ENCODE data around the gene WHRN.

WHRN gene

GRCh38 chr9:114357911-114358328, 147.4 kb downstream of the WHRN start:
- Histone ChIP-seq H3K4me1 (ENCODE audit: control insufficient read depth, insufficient read depth, low read length) (no peaks in the 10 kb centered on the region), H3K4me3 (ENCODE audit: insufficient read depth, low read depth, low read length) (no peak overlapping the region), H3K9me3 (ENCODE audit: control insufficient read depth, low read length) (no peaks in the 10 kb centered on the region), H3K27me3 (ENCODE audit: control insufficient read depth, insufficient read depth, low read length, poor library complexity, severe bottlenecking) (no peaks in the 10 kb centered on the region), H3K36me3 (ENCODE audit: control insufficient read depth, insufficient read depth, low read length) (peaks cover 5% of the 10 kb centered on the region), H3K27ac (ENCODE audit: insufficient read depth, low read depth, low read length, poor library complexity, severe bottlenecking) (no peak overlapping the region)
- 95 to 97% methylated on average over 9 of the region's 9 CpGs for WGBS, 2 experiments

GRCh38 chr9:114357360-114357759, 147.9 kb downstream of the WHRN start:
- no peak overlapping the region for H3K27ac ChIP-seq (ENCODE audit: insufficient read depth, low read depth, low read length, poor library complexity, severe bottlenecking)
- no peaks in the 10 kb centered on the region for H3K9me3 ChIP-seq (ENCODE audit: control insufficient read depth, low read length)
- H3K36me3 ChIP-seq (ENCODE audit: control insufficient read depth, insufficient read depth, low read length) = peaks cover 5% of the 10 kb centered on the region
- no peaks in the 10 kb centered on the region for H3K27me3 ChIP-seq (ENCODE audit: control insufficient read depth, insufficient read depth, low read length, poor library complexity, severe bottlenecking)
- H3K4me1 ChIP-seq (ENCODE audit: control insufficient read depth, insufficient read depth, low read length) = no peaks in the 10 kb centered on the region
- WGBS, 2 experiments = 93 to 94% methylated on average over 6 of the region's 6 CpGs
- H3K4me3 ChIP-seq (ENCODE audit: insufficient read depth, low read depth, low read length) = no peak overlapping the region

GRCh38 chr9:114356792-114357191, 148.5 kb downstream of the WHRN start:
- 93 to 95% methylated on average over 6 of the region's 6 CpGs for WGBS, 2 experiments
- H3K36me3 ChIP-seq (ENCODE audit: control insufficient read depth, insufficient read depth, low read length) = peaks cover 5% of the 10 kb centered on the region

GRCh38 chr9:114355821-114356220, 149.5 kb downstream of the WHRN start:
- Histone ChIP-seq H3K27me3 (ENCODE audit: control insufficient read depth, insufficient read depth, low read length, poor library complexity, severe bottlenecking) (no peaks in the 10 kb centered on the region), H3K4me1 (ENCODE audit: control insufficient read depth, insufficient read depth, low read length) (no peaks in the 10 kb centered on the region), H3K4me3 (ENCODE audit: insufficient read depth, low read depth, low read length) (no peak overlapping the region), H3K36me3 (ENCODE audit: control insufficient read depth, insufficient read depth, low read length) (peaks cover 5% of the 10 kb centered on the region), H3K9me3 (ENCODE audit: control insufficient read depth, low read length) (no peaks in the 10 kb centered on the region), H3K27ac (ENCODE audit: insufficient read depth, low read depth, low read length, poor library complexity, severe bottlenecking) (no peak overlapping the region)
- WGBS, 2 experiments = 91 to 92% methylated on average over 6 of the region's 6 CpGs

More at GRCh38 chr9:114356792-114357191, 148.5 kb downstream of the WHRN start:
- H3K27ac ChIP-seq (ENCODE audit: insufficient read depth, low read depth, low read length, poor library complexity, severe bottlenecking) = no peak overlapping the region
- no peak overlapping the region for H3K4me3 ChIP-seq (ENCODE audit: insufficient read depth, low read depth, low read length)
- no peaks in the 10 kb centered on the region for H3K27me3 ChIP-seq (ENCODE audit: control insufficient read depth, insufficient read depth, low read length, poor library complexity, severe bottlenecking)
- H3K4me1 ChIP-seq (ENCODE audit: control insufficient read depth, insufficient read depth, low read length) = no peaks in the 10 kb centered on the region
- no peaks in the 10 kb centered on the region for H3K9me3 ChIP-seq (ENCODE audit: control insufficient read depth, low read length)

Measured in ectodermal cell (in vitro differentiated cells).